Eye (tissue), 1 donor: Measurements from ENCODE around the gene CHDH.

Source experiments
- DNase-seq: peaks from one replicate; pipeline ENCODE4 v3.0.0-alpha.2; 2015

Gene CHDH

DNA sequence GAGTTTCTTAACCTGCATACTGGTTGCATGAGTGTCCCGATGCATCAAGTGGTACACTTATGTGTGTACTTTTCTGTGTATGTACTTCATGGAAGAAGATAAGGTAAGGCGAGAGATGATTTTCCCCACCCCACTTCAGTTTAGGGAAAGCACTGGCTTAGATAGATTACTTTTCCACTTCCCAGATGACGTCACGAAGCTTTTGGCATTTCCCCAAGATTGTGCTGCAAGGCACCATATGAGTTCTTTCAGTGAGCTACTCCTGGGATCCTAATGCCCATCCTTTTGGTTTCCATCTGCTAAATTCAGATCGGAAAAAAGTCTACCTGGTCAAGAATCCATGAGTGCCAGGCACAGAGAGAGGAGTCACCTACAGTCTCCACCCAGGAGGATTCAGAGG, 4.7 kb upstream of the CHDH start:
- peak; percentile 39 for DNase-seq

DNA sequence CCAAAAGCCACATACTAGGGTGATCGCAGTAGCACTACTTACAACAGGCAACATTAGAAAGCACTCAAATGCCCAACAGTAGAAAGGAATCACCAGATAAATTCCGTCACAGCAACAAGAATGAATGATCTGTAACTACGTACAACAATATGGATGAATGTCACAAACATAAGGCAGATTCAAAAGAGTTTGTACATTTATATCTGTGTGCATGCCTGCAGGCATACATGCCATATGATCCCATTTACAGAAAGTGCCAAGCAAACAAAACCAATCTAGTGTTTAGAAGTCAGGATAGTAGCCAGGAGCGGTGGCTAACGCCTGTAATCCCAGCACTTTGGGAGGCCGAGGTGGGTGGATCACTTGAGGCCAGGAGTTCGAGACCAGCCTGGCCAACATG, 3.7 kb upstream of the CHDH start:
- DNase-seq, result no peak

DNA sequence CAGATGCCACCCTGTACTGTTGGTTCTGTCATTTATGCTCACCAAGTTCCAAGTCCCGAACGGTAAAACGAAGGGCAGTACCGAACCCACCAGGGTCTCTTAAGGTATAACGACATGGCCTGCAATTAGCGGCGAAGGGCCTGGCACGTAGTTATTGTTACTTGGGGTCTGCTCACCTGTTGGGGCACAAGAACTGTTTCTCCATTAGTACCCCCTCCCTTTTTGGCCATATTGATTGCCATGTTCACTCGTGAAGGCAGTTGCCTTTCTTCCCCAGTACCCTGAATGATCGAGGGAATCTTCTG, 584 bp upstream of the CHDH start:
- no peak for DNase-seq

DNA sequence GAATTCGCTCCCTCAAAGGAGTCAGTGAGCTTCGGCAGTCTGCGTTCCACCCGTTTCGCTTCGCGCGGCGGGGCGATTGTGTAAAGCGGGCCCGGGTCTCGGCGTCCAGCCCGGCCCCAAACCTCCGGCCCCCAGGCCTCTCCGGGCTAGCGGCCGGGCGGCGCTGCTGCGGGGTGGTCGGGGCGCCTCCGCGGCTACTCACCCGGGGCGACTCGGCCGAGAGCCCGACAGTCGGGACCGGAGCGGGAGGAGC, 412 bp downstream of the CHDH start:
- DNase-seq, result no peak

DNA sequence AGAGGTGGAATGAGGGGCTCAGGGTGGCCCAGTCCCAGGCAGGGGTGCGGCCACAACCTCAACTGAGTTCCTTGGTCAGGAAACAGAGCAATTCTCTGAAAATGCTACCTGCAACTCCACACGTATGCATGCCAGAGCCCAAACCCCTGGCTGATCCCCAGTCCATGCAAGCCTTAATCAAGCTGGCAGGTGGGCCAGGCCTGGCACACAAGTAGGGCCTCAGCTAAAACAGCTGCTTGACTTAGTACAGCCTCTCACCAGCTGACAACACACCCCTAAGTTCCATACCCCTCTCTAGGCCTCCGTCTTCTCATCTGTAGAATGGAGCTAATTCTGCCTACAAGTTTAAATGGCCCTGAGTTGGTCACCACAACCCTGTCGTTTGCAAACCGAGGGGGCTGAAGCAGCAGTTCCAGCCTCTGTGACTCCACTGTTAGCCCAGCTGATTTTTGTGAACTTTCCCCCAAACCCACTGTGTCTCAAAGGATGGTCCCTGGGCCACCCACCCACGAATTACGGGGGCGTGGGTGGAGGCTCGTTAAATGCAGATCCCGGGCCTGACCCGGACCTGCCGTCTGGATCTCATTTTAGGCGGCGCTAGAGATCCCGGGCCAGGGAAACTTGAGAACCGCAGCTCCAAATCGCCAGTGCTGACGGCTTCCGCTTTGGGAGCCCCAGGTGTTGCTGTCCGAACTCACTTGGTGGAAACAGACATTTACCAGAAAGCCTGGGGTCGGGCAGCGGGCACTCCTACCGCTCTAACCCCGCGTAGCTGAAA, 927 bp downstream of the CHDH start:
- DNase-seq, result peak; percentile 79

DNA sequence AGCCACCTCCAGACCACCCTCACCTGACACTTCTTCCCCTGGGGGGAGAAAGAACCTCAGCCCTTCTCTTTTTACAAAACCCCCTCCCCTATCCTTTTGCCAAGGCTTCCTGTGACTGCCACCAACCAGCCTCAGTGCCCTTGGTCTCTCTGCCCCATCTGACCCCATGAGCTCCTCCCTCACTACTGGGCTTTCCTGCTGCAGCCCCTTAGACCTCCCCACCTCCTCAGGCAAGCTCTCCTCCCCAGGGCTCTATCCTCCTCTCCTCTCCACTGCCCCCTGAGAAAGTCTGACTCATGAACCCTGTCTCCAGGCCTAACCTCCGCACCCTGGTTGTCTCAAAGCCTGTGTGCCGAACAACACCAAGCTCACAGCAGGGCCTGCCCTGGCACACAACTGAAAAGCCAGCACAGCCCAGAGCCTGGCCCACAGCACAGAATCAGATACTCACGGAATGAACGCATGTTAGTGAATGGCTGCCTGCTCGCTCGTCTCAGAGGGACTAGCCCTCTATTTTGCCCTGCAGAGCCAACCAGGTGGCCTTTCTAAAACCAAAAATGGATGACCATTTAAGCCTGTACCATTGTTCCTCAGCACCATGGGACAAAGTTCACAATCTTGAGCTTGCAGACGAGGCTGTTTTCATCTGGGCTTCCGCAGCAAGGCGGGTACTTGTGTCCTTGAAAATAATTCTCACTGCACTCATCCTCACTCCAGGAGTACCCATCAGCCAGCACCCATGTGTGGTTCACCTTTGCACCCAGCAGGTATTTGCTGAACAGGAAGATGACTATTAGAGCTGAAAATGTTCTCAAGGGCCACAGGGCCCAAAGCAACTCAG, 1.7 kb downstream of the CHDH start:
- DNase-seq, result no peak

DNA sequence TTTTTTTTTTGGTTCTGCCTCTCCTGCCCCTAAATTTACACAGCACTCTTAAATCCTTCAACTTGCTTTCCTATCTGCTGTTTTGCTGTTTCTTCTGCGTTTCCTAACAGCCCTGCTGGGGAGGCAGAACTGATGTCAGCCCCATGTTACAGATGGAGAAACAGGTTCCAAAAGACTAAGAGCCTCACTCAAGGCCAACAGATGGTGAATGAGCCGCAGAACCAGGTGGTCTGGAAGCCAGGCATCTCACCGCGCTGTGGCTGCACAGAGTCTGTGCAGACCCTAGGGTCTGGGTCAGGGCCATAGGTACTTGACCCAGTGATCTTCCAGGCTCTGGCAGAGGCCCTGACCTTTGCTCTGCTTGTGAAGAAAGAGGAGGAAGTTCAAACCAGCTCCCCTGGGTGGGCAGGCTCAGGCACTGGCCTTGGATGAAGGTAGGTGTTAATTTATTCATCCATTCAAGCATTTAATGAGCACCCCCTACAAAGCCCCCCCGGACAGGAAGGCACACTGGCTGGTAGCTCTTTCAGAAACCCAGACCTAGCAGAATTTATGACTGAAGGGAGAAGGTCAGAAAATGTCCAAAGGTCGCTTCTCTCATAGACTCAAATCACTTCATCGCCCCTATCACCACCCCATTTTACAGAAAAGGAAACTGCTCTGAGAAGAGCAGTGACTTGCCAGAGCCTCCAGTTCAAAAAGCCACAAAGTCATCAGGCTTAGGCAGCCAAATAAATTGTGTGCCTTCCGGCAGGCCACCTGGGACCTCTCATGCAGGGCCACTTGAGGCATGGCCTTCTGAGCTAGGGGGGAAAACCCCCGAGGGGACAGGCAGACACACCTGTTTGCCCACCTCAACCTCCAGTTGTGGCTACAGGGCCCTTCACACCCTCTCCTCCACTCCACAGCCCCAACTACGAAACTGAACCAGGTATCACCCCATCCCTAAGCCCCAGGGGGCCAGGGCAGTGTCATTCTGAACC, 2.7 kb downstream of the CHDH start:
- DNase-seq, result no peak

DNA sequence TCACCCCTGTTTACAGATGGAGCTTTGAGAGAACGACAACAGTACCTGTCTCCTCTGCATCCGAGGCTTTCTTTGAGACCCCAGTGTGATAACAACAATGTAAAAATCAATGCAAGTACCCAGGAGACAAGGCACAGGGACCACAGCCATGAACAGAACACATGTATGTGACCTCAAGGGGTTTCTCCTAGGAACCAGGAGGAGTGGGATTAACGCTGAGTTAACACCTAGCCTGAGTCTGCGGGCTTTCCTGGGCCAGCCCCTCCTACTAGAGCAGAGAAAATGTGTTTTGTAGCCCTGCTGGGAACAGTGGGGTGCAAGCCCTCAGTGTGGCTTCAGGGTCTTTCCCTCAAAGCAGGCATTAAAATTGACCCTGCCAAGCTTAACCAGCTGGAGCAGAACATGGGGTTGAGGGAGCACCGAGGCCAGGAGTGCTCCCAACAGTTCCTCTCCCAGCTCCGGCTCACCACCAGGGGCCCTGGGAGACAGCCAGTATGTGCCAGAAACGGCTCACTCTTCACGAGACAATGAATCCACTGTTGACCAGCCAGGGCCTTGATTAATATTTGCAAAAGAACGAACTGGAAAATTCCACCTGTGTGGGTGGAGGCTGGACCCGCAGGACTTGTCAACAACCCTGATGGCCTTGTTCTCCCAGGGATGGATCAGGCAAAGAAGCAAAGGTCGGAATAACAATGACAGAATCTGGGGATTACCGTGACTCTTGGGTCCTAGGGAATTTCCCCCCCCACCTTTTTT, 3.6 kb downstream of the CHDH start:
- peak; percentile 65 for DNase-seq

DNA sequence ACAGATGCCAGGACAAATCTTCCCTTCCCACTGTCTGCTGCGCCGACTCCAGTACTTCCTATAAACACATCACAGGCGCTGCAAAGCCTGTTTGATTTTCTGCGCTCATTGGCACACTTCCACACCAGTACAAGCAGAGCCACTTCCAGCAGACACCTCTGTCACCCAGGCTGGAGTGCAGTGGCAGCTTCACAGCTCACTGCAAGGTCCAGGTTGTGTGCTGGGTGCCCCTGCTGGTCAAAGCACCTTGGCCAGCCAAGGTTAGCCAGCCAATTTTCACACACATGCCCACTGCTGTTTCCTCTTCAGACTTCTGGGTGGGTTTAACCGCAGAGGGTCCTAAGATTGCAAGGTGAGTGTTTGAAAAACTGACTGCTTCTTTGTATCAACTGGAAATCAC, 4.9 kb downstream of the CHDH start:
- DNase-seq, result no peak

DNA sequence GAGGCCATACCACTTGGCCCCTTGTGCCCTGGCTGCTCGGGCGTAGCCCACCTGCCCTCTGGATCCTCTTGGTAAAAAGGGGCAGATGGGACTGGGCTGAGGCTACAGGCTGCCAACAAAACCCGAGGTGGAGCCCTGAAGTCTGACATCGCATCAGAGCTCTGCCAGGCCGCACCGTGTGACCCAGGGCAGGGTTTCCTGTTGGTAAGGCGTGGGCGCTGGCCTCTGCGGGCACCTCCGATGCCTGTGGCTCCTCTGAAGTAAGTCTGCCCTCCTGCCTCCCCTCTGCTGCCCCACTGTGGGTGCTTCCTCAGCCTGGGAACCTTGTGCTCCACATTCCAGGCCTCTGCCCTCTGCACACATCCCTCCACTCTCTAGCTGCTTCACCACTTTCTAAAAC, 8.9 kb downstream of the CHDH start:
- DNase-seq, result no peak

DNA sequence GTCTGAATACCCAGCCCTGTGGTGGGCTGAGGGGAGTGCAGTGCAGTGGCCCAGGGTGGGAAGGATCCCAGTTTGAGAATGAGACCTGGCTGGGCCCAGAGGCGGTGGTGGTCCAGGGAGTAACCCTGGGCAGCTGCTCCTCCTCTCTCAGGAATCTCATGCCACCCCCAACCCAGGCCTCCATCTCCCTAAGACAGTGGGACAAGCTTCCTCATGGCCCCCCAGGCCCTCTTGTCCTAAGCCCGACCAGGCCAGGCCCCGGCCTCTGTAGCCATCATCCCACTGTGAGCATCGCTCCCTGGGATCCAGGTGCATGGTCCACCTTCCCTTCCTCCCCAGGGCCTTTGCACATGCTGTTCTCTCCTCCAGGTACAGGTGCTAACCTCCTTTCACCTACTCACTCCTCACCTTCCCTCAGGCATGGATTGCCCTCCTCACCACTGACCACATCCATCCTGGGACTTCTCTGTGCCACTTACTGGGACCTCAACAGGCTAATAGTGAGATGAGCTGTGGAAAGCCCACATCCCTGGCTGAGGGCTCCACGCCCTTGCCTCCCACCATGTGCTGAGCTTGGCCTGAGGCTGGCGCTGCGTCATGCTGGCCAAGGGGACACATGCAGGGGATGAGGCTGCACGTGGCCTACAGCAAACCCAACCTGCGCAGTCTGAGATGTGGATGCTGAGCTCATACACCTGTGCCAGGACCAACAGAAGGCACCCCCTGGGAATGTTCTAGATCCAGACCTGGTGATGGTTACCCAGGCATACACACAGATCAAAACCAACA, 9.9 kb downstream of the CHDH start:
- no peak for DNase-seq

DNA sequence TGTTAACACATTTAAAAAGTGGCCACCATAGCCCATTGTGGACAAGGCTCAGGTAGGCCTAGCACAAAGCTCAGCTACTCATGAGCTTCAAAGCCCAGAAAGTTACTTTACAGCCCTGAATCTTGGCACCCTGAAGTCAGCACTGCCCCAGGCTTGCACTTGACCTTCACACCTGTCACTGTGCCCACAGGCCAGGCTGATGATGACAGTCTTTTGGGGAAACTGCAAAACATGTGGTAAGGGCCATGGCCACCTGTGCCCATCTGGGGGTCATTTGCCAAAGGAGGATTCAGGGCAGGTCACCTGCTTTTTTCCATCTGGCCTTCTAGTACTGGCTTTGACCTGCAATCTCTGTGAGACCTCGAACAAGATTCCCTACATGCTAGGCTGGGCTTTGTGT, 11.0 kb downstream of the CHDH start:
- DNase-seq, result no peak

DNA sequence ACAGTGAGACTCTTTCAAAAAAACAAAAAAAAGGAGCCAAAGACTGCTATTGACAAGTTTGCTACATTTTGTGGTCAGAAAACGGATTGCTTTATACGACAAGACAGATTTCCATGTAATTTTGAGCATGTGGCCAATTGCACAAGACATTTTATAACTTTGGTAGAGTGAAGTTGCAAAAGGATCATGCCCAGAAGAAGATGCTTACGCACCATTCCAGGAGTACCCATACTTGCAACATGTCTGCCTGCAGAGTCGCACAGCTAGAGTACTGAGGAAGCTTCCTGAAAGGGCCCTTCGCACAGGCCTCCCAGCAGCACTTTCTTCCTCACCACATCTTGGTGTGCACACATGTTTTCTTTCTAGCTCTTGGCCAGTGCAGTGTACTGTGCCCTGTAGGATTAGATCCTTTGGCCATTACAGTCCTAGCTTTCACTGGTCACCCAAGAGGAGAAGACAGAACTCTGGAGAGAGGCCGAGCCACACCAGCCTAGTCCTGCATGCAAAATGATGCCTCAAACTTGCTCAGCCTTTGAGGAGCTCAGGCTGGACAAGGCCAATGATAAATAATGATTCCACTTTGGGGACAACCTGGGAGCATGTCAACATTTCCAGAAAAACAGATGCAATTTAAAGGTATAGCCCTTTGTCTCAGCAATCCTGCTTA, 11.7 kb downstream of the CHDH start:
- DNase-seq, result no peak

DNA sequence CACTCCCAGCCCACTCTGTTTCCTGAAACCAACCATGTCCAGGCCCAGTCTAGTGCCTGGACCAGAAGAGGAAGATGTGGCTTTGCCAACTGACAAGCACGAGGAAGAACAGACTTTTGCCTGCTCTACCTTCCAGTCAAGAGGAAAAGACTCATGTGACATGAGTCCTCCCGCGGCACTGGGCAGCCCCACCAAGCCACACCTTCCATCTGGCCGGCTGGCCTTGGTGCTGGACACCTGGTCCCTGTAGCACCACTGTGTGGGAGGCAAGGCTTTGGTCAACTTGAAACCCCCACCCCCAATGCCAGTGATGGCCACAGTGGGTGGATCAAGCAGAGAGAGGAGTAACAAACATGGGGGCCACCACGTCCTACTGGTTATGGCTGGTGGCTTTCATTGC, 12.5 kb downstream of the CHDH start:
- DNase-seq, result no peak

DNA sequence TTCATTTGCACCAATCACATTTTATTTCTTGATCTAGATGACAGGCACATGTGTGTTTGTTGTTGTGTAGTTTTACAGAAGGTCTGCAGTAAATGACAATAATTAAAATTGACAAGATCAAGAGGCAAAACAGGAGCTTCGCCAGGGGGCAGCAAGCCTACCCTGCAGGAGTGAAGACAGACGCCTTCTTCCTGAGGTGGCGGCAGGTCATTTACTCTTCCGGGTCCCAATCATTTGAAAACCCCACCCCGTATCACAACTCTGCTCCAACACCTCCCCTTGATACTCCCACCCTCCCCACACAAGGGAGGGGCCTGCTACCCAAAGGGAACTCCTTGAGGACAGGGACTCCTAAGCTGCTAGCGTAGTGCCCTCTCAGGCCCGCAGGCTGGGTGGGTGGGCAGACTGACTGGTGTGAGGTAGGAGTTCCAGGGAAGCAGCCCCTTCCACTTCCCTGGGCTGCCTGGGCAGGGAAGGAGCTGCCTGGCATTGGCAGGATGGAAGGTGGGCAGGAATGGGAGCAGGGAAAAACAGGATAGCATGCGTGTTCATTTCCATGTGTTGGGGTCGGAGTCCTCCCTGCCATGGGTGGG, 13.1 kb downstream of the CHDH start:
- DNase-seq, result no peak

DNA sequence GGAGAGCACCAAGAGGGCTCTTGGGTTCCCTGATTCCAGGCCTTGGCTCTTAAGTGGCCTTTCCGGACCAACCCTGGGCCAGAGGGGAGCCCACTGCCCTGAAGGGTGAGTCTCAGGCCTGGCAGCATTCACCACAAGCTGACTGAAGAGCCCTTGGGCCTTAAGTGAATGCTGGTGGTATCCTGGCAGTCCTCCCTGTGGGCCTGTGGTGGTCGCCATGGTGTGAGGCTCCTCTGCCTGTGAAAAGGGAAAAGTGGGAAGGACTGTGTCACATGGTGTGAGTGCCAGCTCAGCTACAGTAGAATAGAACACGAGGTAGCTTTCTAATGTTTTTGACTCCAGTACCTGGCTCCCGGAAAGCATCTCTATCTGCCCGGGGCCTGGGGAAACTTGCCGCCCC, 15.3 kb downstream of the CHDH start:
- DNase-seq, result no peak

DNA sequence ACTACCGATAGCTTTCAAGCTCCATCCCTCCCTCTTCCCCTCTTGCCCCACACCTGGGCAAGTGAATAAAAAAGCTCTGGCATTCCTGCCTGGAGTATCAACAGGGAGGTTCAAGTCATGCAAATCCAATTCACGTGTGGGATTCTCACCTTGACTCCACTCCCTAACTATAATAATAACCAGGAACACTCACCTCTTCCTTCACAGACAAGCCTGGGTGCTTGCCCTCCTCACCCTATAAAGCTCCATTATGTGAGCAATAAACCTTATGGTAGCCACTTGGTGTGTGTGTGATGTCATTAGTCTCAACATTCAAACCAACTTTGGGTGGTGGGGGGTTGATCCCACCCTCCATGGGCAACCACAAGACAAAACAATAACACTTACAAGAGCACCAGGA, 16.6 kb downstream of the CHDH start:
- DNase-seq, result no peak

DNA sequence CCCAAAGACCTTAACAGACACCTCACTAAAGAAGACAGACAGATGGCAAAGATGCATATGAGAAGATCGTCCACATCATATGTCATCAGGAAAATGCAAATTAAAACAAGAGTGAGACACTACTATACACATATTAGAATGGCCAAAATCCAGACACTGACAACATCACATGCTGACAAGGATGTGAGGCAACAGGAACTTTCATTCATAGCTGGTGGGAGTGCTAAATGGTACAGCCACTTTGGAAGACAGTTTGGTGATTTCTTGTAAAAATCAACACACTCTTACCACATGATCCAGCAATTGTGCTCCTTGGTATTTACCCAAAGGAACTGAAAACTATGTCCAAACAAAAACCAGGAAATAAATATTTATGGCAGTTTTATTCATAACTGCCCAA, 17.6 kb downstream of the CHDH start:
- DNase-seq, result no peak

DNA sequence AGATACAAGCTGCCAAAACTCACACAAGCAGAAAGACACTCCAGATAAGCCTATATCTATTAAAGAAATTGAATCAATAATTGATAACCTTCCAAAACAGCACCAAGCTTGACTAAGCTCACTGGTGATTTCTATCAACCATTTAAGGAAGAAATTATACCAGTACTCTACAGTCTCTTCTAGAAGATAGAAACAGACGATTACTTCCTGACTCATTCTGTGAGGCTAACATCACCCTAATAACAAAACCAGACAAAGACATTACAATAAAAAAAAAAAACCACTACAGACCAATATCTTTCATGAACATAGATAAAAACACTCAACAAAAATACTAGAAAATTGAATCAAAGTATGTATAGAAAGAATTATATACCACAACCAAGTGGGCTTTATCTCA, 20.2 kb downstream of the CHDH start:
- DNase-seq, result no peak

DNA sequence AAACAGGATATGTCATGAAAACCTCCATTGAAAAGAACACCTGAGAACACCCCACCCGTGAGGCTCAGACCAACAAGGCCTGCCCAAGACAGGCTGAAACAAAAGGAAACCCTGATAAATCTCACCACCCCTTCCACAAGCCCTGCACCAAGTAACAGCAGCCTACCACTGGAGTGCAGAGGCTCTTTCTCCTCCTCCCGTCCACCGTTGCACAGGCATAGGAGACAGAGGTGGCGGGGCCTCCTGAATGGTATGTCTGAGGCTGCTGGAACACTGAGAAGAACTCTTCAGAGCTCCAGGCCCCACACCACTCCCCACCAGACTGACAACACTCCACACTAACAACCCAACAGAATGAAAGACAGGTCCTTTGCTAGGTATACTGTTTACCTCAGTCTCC, 21.4 kb downstream of the CHDH start:
- DNase-seq, result no peak
